Kidney epithelial cell (primary cell): ENCODE measurements around the gene CPB2. TPM values are rescaled to one million over a fixed set of nuclear protein-coding genes. Genes with fewer than 3 reads are reported as not detected.

Experiments
- DNase-seq: peaks from one replicate; pipeline ENCODE4 v3.0.0-alpha.2; 2010; ENCODE audit warnings: low read depth
- H3K27me3 ChIP-seq: 2 replicates; pipeline ENCODE4 v1.6.0; 2011; ENCODE audit warnings: low read length; ENCODE audit not compliant: control insufficient read depth, insufficient read depth
- H3K36me3 ChIP-seq: 2 replicates; pipeline ENCODE4 v1.5.1; 2011; ENCODE audit warnings: low read length; ENCODE audit not compliant: control insufficient read depth, insufficient read depth
- H3K4me3 ChIP-seq: 2 replicates; pipeline ENCODE4 v1.5.1; 2011; ENCODE audit warnings: low read depth, mild to moderate bottlenecking, control low read depth, low read length
- total RNA-seq: library from RNA; depleted of rRNA; stranded (reverse); fragments of >200 nt; gene quantifications from 2 replicates; pipeline ENCODE4 v1.2.3, GENCODE V29; 2015
- TF ChIP-seq, protein P1 (sequence below): IDR thresholded peaks from 2 replicates; pipeline ENCODE4 v1.5.1; 2011; ENCODE audit warnings: mild to moderate bottlenecking, moderate library complexity, low read length, control low read depth, inconsistent platforms; ENCODE audit not compliant: insufficient read depth, poor library complexity, severe bottlenecking

Gene CPB2
- total RNA-seq, 1 donor from 2014 or later: not detected

- Histone ChIP-seq H3K36me3 (no peaks in the 10 kb centered on the region), H3K27me3 (no peaks in the 10 kb centered on the region), H3K4me3 (no peak overlapping the region)
- DNase-seq: no peak
- TF ChIP-seq, protein P1, sequence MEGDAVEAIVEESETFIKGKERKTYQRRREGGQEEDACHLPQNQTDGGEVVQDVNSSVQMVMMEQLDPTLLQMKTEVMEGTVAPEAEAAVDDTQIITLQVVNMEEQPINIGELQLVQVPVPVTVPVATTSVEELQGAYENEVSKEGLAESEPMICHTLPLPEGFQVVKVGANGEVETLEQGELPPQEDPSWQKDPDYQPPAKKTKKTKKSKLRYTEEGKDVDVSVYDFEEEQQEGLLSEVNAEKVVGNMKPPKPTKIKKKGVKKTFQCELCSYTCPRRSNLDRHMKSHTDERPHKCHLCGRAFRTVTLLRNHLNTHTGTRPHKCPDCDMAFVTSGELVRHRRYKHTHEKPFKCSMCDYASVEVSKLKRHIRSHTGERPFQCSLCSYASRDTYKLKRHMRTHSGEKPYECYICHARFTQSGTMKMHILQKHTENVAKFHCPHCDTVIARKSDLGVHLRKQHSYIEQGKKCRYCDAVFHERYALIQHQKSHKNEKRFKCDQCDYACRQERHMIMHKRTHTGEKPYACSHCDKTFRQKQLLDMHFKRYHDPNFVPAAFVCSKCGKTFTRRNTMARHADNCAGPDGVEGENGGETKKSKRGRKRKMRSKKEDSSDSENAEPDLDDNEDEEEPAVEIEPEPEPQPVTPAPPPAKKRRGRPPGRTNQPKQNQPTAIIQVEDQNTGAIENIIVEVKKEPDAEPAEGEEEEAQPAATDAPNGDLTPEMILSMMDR: no peak
Measured at GRCh38 chr13:46106839-46107371, 2.1 kb upstream of the CPB2 start.

DNA sequence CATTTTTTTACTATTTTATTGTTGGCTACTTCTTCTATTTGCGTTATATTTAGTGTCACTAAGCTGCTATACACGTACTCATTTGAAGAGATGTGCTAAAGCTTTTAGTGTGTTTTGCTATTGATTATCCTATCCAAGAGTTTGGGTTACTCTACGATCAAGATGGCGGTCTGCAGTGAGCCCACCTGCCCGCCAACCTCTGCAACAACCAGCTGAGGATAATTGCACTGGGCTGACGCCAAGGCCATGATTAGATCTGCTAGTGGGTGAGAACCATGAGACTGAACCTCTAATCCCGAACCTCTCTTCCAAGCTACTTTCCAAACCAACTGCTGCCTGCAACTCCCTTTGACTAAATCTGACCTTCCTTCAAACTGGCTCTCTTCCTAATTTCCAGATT lies 1.8 kb downstream of the CPB2 start:
- DNase-seq: no peak
- Histone ChIP-seq H3K4me3 (no peak overlapping the region), H3K36me3 (no peaks in the 10 kb centered on the region), H3K27me3 (no peaks in the 10 kb centered on the region)
- TF ChIP-seq, protein P1: no peak

GRCh38 chr13:46102255-46102605 lies 2.6 kb downstream of the CPB2 start:
- H3K36me3 ChIP-seq: no peaks in the 10 kb centered on the region
- H3K4me3 ChIP-seq: no peak overlapping the region
- H3K27me3 ChIP-seq: no peaks in the 10 kb centered on the region
- no peak for DNase-seq
- TF ChIP-seq, protein P1: no peak

DNA sequence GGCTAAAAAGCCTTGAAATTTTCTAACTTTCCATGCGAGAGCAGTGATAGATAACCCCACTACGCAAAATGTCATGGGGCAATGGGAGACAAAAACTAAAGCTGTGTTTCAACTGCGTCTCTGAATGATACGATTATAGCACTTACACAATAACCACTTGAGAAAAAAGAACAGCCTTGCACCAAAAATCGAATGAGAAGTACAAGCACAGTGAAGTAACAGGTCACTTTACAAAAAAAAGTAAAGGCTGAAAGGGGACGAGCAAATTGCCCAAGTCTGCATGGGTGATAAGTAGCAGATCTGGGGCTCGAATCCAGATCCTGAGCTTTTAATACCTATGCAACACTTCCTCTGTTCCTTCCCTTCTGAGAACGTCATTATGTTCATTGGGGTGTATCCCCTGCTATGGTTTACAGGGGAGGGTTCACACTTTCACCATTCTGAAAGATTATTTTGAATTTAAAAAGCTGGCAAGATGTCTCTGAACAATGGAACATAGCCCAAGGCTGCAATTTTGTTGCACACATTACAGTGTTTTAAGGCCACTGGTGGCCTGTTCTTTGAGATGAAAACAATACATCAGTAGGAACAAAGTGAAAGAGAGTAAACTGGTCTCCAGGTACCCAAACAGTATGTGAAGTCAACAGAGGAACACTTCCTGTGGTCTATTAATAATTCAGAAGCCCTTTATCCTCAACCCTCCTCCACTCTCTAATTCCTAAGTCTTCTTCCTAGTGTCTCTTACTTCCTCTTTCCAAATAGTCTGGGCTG lies 3.2 kb downstream of the CPB2 start:
- Histone ChIP-seq H3K27me3 (no peaks in the 10 kb centered on the region), H3K36me3 (no peaks in the 10 kb centered on the region), H3K4me3 (no peak overlapping the region)
- DNase-seq: no peak
- TF ChIP-seq, protein P1: no peak

DNA sequence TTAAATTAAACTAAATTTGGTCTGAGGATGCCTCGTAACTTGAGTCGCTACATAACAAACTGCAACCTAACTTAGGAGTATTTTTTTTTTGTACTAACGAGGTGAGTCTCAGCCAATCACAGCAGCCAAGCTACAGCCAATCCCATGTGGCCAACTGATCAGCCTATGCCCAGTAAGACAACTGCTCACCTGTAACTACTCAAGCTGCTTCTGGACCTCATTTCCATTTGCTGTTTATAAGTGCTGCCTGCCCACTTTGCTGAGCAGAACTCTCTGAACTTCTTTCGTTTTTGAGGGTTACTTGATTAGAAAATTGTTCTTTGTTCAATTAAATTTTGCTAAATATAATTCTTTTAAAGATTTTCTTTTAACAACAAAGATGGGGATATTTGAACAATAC lies 3.8 kb downstream of the CPB2 start:
- TF ChIP-seq, protein P1: no peak
- no peaks in the 10 kb centered on the region for H3K36me3 ChIP-seq
- H3K27me3 ChIP-seq: no peaks in the 10 kb centered on the region
- no peak overlapping the region for H3K4me3 ChIP-seq
- DNase-seq: no peak
